Mesenchymal stem cell (in vitro differentiated cells and primary cell): ENCODE measurements around the gene NDUFB3. TPM values are rescaled to one million over a fixed set of nuclear protein-coding genes. Genes with fewer than 3 reads are reported as not detected.
"Not testable (repeated sequence)": the region's sequence is repeated elsewhere in the genome, so short reads cannot be mapped to it uniquely, and the experiment has no call there.

ENCODE experiments used
- DNase-seq: peaks from one replicate; pipeline ENCODE4 v3.0.0-alpha.2; 2013
- H2AFZ ChIP-seq: one replicate; pipeline ENCODE4 v1.6.1; 2013; ENCODE audit warnings: low read depth, mild to moderate bottlenecking, control low read depth, inconsistent platforms, low read length, moderate library complexity
- H2AK5ac ChIP-seq: 2 replicates; pipeline ENCODE4 v1.6.1; 2013; ENCODE audit warnings: low read length, moderate library complexity, mild to moderate bottlenecking, inconsistent platforms; ENCODE audit not compliant: severe bottlenecking
- H2BK120ac ChIP-seq: one replicate; pipeline ENCODE4 v1.6.1; 2013; ENCODE audit warnings: low read depth, mild to moderate bottlenecking, inconsistent platforms, low read length, moderate library complexity
- H2BK12ac ChIP-seq, 2 experiments: one replicate each; pipeline ENCODE4 v1.6.1; 2013; ENCODE audit warnings: inconsistent platforms in 2 of 2, low read length in 2 of 2, mild to moderate bottlenecking in 2 of 2, moderate library complexity in 2 of 2, control low read depth in 1 of 2
- H2BK15ac ChIP-seq: one replicate; pipeline ENCODE4 v1.6.1; 2013; ENCODE audit warnings: mild to moderate bottlenecking, low read depth, inconsistent platforms; ENCODE audit not compliant: poor library complexity, severe bottlenecking
- H2BK5ac ChIP-seq: 2 replicates; pipeline ENCODE4 v1.6.1; 2013; ENCODE audit warnings: low read depth, mild to moderate bottlenecking, low read length, control low read depth, inconsistent platforms; ENCODE audit not compliant: poor library complexity, severe bottlenecking
- H3K14ac ChIP-seq, 2 experiments: one replicate each; pipeline ENCODE4 v1.6.1; 2013; ENCODE audit warnings: inconsistent platforms in 2 of 2, low read length in 2 of 2, control low read depth in 1 of 2, mild to moderate bottlenecking in 1 of 2, moderate library complexity in 1 of 2
- H3K18ac ChIP-seq, 2 experiments: one replicate each; pipeline ENCODE4 v1.6.1; 2013; ENCODE audit warnings: inconsistent platforms in 2 of 2, low read length in 2 of 2, control low read depth in 1 of 2, low read depth in 1 of 2, mild to moderate bottlenecking in 1 of 2
- H3K23ac ChIP-seq, 2 experiments: one replicate each; pipeline ENCODE4 v1.6.1; 2013; ENCODE audit warnings: inconsistent platforms in 2 of 2, low read length in 2 of 2, mild to moderate bottlenecking in 2 of 2, moderate library complexity in 2 of 2, control low read depth in 1 of 2
- H3K27ac ChIP-seq: 2 replicates; pipeline ENCODE4 v1.5.1; 2013; ENCODE audit warnings: mild to moderate bottlenecking, moderate library complexity, low read length, control low read depth, inconsistent platforms; ENCODE audit not compliant: poor library complexity, severe bottlenecking
- H3K27me3 ChIP-seq, 2 experiments: 2 replicates each; pipeline versions ENCODE4 v1.6.1 to v1.7.0; 2013; ENCODE audit warnings: low read length in 2 of 2, mild to moderate bottlenecking in 2 of 2, moderate library complexity in 2 of 2, control low read depth in 1 of 2, inconsistent platforms in 1 of 2; ENCODE audit not compliant: control insufficient read depth in 1 of 2, insufficient read depth in 1 of 2
- H3K36me3 ChIP-seq, 2 experiments: 2 replicates each; pipeline versions ENCODE4 v1.6.1 to v1.7.0; 2013; ENCODE audit warnings: low read length in 2 of 2, control low read depth in 1 of 2, inconsistent platforms in 1 of 2, low read depth in 1 of 2, mild to moderate bottlenecking in 1 of 2; ENCODE audit not compliant: insufficient read depth in 2 of 2, control insufficient read depth in 1 of 2
- H3K4ac ChIP-seq, 2 experiments: one replicate each; pipeline ENCODE4 v1.6.1; 2013; ENCODE audit warnings: inconsistent platforms in 2 of 2, low read length in 2 of 2, mild to moderate bottlenecking in 2 of 2, moderate library complexity in 2 of 2, control low read depth in 1 of 2, low read depth in 1 of 2
- H3K4me1 ChIP-seq: 2 replicates; pipeline ENCODE4 v1.6.1; 2013; ENCODE audit warnings: low read depth, low read length, control low read depth; ENCODE audit not compliant: control insufficient read depth, insufficient read depth
- H3K4me2 ChIP-seq: 2 replicates; pipeline ENCODE4 v1.6.1; 2013; ENCODE audit warnings: low read length, mild to moderate bottlenecking, inconsistent platforms; ENCODE audit not compliant: poor library complexity, severe bottlenecking
- H3K4me3 ChIP-seq, 2 experiments: 2 replicates each; pipeline versions ENCODE4 v1.5.1 to v1.7.0; 2013; ENCODE audit warnings: low read length in 2 of 2, mild to moderate bottlenecking in 2 of 2, control low read depth in 1 of 2, low read depth in 1 of 2; ENCODE audit not compliant: insufficient read depth in 1 of 2
- H3K79me1 ChIP-seq: replicated peaks from 2 replicates; pipeline ENCODE4 v1.6.1; 2013; ENCODE audit warnings: mild to moderate bottlenecking, control low read depth, low read length, inconsistent platforms; ENCODE audit not compliant: poor library complexity, severe bottlenecking
- H3K9ac ChIP-seq: 2 replicates; pipeline ENCODE4 v1.7.0; 2013; ENCODE audit warnings: mild to moderate bottlenecking, low read length, moderate library complexity
- H3K9me3 ChIP-seq: 2 replicates; pipeline ENCODE4 v1.7.0; 2013; ENCODE audit warnings: mild to moderate bottlenecking, low read length; ENCODE audit not compliant: control insufficient read depth
- H4K8ac ChIP-seq: one replicate; pipeline ENCODE4 v1.6.1; 2013; ENCODE audit warnings: inconsistent platforms, mild to moderate bottlenecking, low read length, moderate library complexity
- H4K91ac ChIP-seq: one replicate; pipeline ENCODE4 v1.6.1; 2013; ENCODE audit warnings: mild to moderate bottlenecking, low read length, inconsistent platforms
- WGBS: methylation state at CpG from one replicate; pipeline ENCODE4 v1.1.7; 2013; ENCODE audit warnings: mixed read lengths; 5-methylcytosine and 5-hydroxymethylcytosine counted together
- polyA plus RNA-seq, 2 experiments: library from polyadenylated mRNA; stranded (reverse); fragments of 200-250 nt; gene quantifications; one replicate each; pipeline ENCODE4 v1.2.3, GENCODE V29; 2013

The NDUFB3 gene
- polyA plus RNA-seq (2013, experiment 1 of 2): 145 TPM
- 144 TPM for polyA plus RNA-seq (2013, experiment 2 of 2)

DNA sequence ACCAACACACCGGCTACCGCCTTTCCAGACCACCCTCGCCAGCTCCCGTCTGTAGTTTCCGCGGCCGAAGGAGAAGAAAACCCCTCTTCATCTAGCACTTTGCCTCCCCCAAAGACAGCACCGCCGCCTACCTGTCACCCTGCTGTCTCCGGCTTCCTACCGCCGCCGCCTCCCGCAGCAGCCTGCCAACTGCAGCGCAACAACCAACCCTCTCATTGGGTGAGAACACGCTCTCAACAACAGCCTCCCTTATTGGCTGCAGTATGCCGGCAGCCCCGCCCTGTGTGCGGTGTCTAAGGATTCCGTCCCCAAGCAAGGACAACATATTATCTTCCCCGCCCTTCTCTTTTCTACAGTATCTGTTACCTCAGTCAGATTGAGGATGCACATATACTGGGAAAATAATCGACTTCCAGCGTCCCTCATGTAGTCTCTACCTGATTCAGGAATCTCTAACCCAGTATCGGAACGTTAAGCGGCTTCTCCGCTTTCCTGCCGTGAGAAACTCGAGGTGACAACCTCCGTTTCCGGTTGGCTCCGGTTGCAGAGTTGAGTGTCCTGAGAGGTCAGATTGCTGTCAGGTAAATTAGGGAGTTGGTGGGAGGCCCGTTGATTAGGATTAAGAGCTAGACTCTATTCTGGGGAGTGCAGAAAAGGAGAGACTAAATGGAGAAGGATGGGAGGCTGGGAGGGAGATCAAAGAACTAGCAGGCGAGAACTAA, at the start of gene NDUFB3, which contains the start of gene HYCC2:
NDUFB3 (plus strand) TSS at position 523 of the 722 bp plus-strand sequence. CDS start 6,882 bp downstream, outside the sequence.
HYCC2 (minus strand) TSS at position 193 of the 722 bp plus-strand sequence. CDS start 47,662 bp downstream, outside the sequence.
- peak within 1 kb of the TSS; percentile 81 for H2AFZ ChIP-seq
- no peak within 1 kb of the TSS for H2BK5ac ChIP-seq
- H4K91ac ChIP-seq: no peak within 1 kb of the TSS
- no peaks in the 10 kb centered on the region for H3K27me3 ChIP-seq
- under 1% methylated on average over 34 of the region's 34 CpGs for WGBS
- H2BK12ac ChIP-seq: no peak within 1 kb of the TSS
- peak within 1 kb of the TSS in 1 of 2 experiments; percentile 2 for H3K14ac ChIP-seq
- peak within 1 kb of the TSS; percentile 46 to 59 for H3K18ac ChIP-seq
- H2BK15ac ChIP-seq: no peak within 1 kb of the TSS
- peak within 1 kb of the TSS in 1 of 2 experiments; percentile 64 for H3K4ac ChIP-seq
- peak within 1 kb of the TSS; percentile 94 for H3K4me2 ChIP-seq
- H3K4me3 ChIP-seq: peak within 1 kb of the TSS; percentile 91 to 94
- DNase-seq: peak; percentile 96
- no peak within 1 kb of the TSS for H2AK5ac ChIP-seq
- H2BK120ac ChIP-seq: peak within 1 kb of the TSS; percentile 85
- H3K9me3 ChIP-seq: no peaks in the 10 kb centered on the region
- H3K9ac ChIP-seq: peak within 1 kb of the TSS; percentile 94
- peak within 1 kb of the TSS; percentile 80 for H3K27ac ChIP-seq
- peaks cover 3% of the 10 kb centered on the region for H3K4me1 ChIP-seq
- peaks cover 1% of the 10 kb centered on the region for H3K79me1 ChIP-seq
- no peaks in the 10 kb centered on the region for H3K36me3 ChIP-seq
- peak within 1 kb of the TSS; percentile 57 for H4K8ac ChIP-seq
- H3K23ac ChIP-seq: no peak within 1 kb of the TSS

DNA sequence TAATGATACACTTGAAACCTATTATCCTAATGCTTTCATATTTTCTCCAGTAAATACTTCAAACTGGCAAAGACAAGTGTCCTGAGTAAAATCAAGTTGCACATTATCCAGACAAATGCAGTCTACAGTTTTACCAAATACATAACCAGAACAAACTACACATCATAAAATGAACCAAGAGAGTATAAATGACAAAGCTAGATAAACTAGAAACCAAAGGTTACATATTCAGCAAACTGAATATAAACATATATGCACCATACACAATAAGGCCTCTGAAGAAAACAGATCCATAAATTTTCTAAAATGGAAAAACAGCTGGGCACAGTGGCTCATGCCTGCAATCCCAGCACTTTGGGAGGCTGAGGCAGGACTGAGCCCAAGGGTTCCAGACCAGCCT, 47.3 kb upstream of the NDUFB3 start:
- no peak overlapping the region for H3K18ac ChIP-seq
- H3K9ac ChIP-seq: no peak overlapping the region
- H4K8ac ChIP-seq: no peak overlapping the region
- no peak overlapping the region for H2BK120ac ChIP-seq
- no peak overlapping the region for H3K4ac ChIP-seq
- H3K4me3 ChIP-seq: no peak overlapping the region
- peaks cover 2 to 24% of the 10 kb centered on the region in 2 experiments for H3K36me3 ChIP-seq
- H3K79me1 ChIP-seq: peaks cover 11% of the 10 kb centered on the region
- H3K4me2 ChIP-seq: no peak overlapping the region
- no peaks in the 10 kb centered on the region for H3K4me1 ChIP-seq
- H3K27me3 ChIP-seq: no peaks in the 10 kb centered on the region
- DNase-seq: no peak
- H4K91ac ChIP-seq: no peak overlapping the region
- H2AK5ac ChIP-seq: no peak overlapping the region
- H2BK12ac ChIP-seq: no peak overlapping the region
- H2BK5ac ChIP-seq: no peak overlapping the region
- H2BK15ac ChIP-seq: no peak overlapping the region
- H3K9me3 ChIP-seq: no peaks in the 10 kb centered on the region
- no peak overlapping the region for H3K23ac ChIP-seq
- no peak overlapping the region for H3K14ac ChIP-seq
- H3K27ac ChIP-seq: no peak overlapping the region
- no peak overlapping the region for H2AFZ ChIP-seq

DNA sequence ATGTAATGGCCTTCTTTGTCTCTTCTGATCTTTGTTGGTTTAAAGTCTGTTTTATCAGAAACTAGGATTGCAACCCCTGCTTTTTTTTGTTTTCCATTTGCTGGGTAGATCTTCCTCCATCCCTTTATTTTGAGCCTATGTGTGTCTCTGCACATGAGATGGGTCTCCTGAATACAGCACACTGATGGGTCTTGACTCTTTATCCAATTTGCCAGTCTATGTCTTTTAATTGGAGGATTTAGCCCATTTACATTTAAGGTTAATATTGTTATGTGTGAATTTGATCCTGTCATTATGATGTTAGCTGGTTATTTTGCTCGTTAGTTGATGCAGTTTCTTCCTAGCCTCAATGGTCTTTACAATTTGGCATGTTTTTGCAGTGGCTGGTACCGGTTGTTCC, 37.4 kb upstream of the NDUFB3 start:
- H3K18ac ChIP-seq, H2AK5ac ChIP-seq, H2BK15ac ChIP-seq, H2BK120ac ChIP-seq, H2AFZ ChIP-seq, DNase-seq, H3K4me3 ChIP-seq, H3K23ac ChIP-seq, H3K27me3 ChIP-seq, H3K4ac ChIP-seq, H3K4me1 ChIP-seq, H3K36me3 ChIP-seq, H2BK12ac ChIP-seq, H3K27ac ChIP-seq, H4K91ac ChIP-seq, H3K79me1 ChIP-seq, H3K9me3 ChIP-seq, H3K14ac ChIP-seq, H2BK5ac ChIP-seq, H3K9ac ChIP-seq, H4K8ac ChIP-seq, H3K4me2 ChIP-seq: not testable (repeated sequence)
- WGBS: no CpG with 5 or more reads among the region's 2 CpGs

DNA sequence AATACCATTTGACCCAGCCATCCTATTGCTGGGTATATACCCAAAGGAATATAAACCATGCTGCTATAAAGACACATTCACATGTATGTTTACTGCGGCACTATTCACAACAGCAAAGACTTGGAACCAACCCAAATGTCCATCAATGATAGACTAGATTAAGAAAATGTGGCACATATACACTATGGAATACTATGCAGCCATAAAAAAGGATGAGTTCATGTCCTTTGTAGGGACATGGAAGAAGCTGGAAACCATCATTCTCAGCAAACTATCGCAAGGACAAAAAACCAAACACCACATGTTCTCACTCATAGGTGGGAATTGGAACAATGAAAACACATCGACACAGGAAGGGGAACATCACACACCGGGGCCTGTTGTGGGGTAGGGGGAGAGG, 33.4 kb upstream of the NDUFB3 start:
- not testable (repeated sequence) for H3K4me1 ChIP-seq, H4K91ac ChIP-seq, H2BK120ac ChIP-seq, H3K9ac ChIP-seq, H3K14ac ChIP-seq, H3K18ac ChIP-seq, H3K4me2 ChIP-seq, H3K36me3 ChIP-seq, H3K23ac ChIP-seq, H3K27me3 ChIP-seq, H3K4me3 ChIP-seq, H4K8ac ChIP-seq, H2BK15ac ChIP-seq, H3K4ac ChIP-seq, DNase-seq, H3K79me1 ChIP-seq, H2AFZ ChIP-seq, H2BK5ac ChIP-seq, H2BK12ac ChIP-seq, H3K27ac ChIP-seq, H2AK5ac ChIP-seq, H3K9me3 ChIP-seq
- no CpG with 5 or more reads among the region's 4 CpGs for WGBS
